Body of pancreas (tissue), 4 donors: ENCODE measurements around the gene AOC2. TPM values are rescaled to one million over a fixed set of nuclear protein-coding genes. Genes with fewer than 3 reads are reported as not detected.

Source experiments
- ATAC-seq: fragments of 150-250 bp; one replicate; pipeline ENCODE4 v1.9.1; 2016
- DNase-seq, 4 donors: peaks; one replicate each; pipeline ENCODE4 v3.0.0-alpha.2; 2019
- H3K27ac ChIP-seq, 4 donors: fragments of 200-600 bp; sonication (generic); 1 replicate in 3 of 4; 2 replicates in 1 of 4; pipeline versions ENCODE4 v1.5.1 to v1.6.1; 2016 to 2019; ENCODE audit warnings: mild to moderate bottlenecking in 1 of 4, mixed read lengths in 1 of 4, moderate library complexity in 1 of 4
- H3K27me3 ChIP-seq, 2 donors: fragments of 200-600 bp; sonication (generic); one replicate each; pipeline ENCODE4 v1.6.0; 2016; ENCODE audit warnings: mild to moderate bottlenecking in 1 of 2
- H3K36me3 ChIP-seq, 2 donors: fragments of 200-600 bp; sonication (generic); replicated peaks in 1 of 2; 2 replicates each; pipeline ENCODE4 v1.5.1; 2016; ENCODE audit warnings: low read depth in 2 of 2; ENCODE audit not compliant: insufficient read depth in 1 of 2
- H3K4me1 ChIP-seq: fragments of 200-600 bp; sonication (generic); one replicate; pipeline ENCODE4 v1.6.0; 2016
- H3K4me3 ChIP-seq, 2 donors: fragments of 200-600 bp; sonication (generic); 1 replicate in 1 of 2; 2 replicates in 1 of 2; pipeline ENCODE4 v1.5.1; 2016 to 2019
- H3K9me3 ChIP-seq, 3 donors: fragments of 200-600 bp; sonication (generic); 1 replicate in 2 of 3; 2 replicates in 1 of 3; pipeline ENCODE4 v1.5.1; 2016
- CTCF ChIP-seq, 7 experiments: fragments of 450-650 bp in 4 of 7; fragments of 200-600 bp in 3 of 7; sonication (generic) in 3 of 7; IDR thresholded peaks; one replicate each; pipeline ENCODE4 v1.5.1; 2016 to 2019; ENCODE audit warnings: antibody characterized with exemption in 7 of 7
- POLR2A ChIP-seq, 3 donors: fragments of 450-650 bp; IDR thresholded peaks; one replicate each; pipeline ENCODE4 v1.6.1; 2016; ENCODE audit warnings: antibody characterized with exemption in 3 of 3, mild to moderate bottlenecking in 2 of 3
- WGBS, 2 donors: methylation state at CpG; one replicate each; pipeline ENCODE4 v1.1.5; 2017; 5-methylcytosine and 5-hydroxymethylcytosine counted together
- intact Hi-C: fragments of 100-400 bp; cut with DNase I; formaldehyde crosslinking; loops from one replicate; pipeline ENCODE4 v1.15.1; 2023
- total RNA-seq, 2 donors: library from RNA; depleted of rRNA; stranded (reverse); fragments of >200 nt; gene quantifications; one replicate each; pipeline ENCODE4 v1.1.0, GENCODE V29; 2016

AOC2 gene
- total RNA-seq, 2 donors from 2014 or later = 1.0 to 3.0 TPM

- Histone ChIP-seq H3K36me3 (no peaks in the 10 kb centered on the region), H3K4me3 (no peak overlapping the region), H3K27ac (peak overlapping the region; percentile 72 to 92 (median 92)), H3K27me3 (no peaks in the 10 kb centered on the region), H3K4me1 (peaks cover 40% of the 10 kb centered on the region), H3K9me3 (no peaks in the 10 kb centered on the region)
- ATAC-seq = peak; percentile 91
- peak; percentile 52 to 79 (median 70) for DNase-seq
- TF ChIP-seq CTCF (IDR thresholded peaks at IDR 0.05) = no peak
- TF ChIP-seq POLR2A (IDR thresholded peaks at IDR 0.05) = peak in 2 of 3 donors; percentile 36 to 37
- 10 to 16% methylated on average over 1 of the region's 1 CpG for WGBS, 2 donors
- intact Hi-C loops = no loop called here
Observed at GRCh38 chr17:42804918-42805367, 39.4 kb upstream of the AOC2 start.

DNA sequence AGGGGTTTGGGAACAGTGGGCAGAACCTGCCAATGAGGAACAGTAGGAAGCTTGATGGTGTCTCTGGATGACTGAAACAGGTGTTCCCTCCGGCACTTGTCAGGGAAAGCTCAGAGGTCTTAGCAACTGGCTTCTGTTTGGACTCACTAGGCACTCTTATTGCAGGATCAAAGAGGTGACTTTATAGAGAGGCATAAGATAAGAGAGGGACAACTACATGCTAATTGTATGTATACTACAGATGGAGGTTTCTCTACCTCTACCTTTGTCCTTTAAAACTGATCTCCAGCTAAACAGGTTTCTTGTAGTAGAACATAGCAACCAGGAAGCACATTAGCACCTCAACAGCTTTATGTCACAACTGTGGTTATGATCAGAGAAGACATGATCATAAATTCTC lies 38.1 kb upstream of the AOC2 start:
- intact Hi-C loops = no loop called here
- Histone ChIP-seq H3K9me3 (no peaks in the 10 kb centered on the region), H3K27me3 (no peaks in the 10 kb centered on the region), H3K27ac (peak overlapping the region in 3 of 4 donors; percentile 92), H3K36me3 (peaks cover 0 to 7% of the 10 kb centered on the region in 2 donors), H3K4me3 (no peak overlapping the region), H3K4me1 (peaks cover 40% of the 10 kb centered on the region)
- TF ChIP-seq CTCF (IDR thresholded peaks at IDR 0.05) (no peak), POLR2A (IDR thresholded peaks at IDR 0.05) (no peak)
- WGBS, 2 donors = 47 to 68% methylated on average over 1 of the region's 1 CpG
- ATAC-seq = no peak
- DNase-seq = no peak

- DNase-seq = peak in 3 of 4 donors; percentile 45 to 58 (median 47)
- Histone ChIP-seq H3K27me3 (no peaks in the 10 kb centered on the region), H3K4me1 (peaks cover 24% of the 10 kb centered on the region), H3K27ac (peak overlapping the region in 2 of 4 donors; percentile 48 to 59), H3K4me3 (no peak overlapping the region), H3K36me3 (peaks cover 5 to 18% of the 10 kb centered on the region in 2 donors), H3K9me3 (no peaks in the 10 kb centered on the region)
- TF ChIP-seq POLR2A (IDR thresholded peaks at IDR 0.05) (no peak), CTCF (IDR thresholded peaks at IDR 0.05) (no peak)
- ATAC-seq = no peak
- 5 to 11% methylated on average over 3 of the region's 3 CpGs for WGBS, 2 donors
- intact Hi-C loops = no loop called here
Observed at GRCh38 chr17:42809250-42809649, 35.1 kb upstream of the AOC2 start.

DNA sequence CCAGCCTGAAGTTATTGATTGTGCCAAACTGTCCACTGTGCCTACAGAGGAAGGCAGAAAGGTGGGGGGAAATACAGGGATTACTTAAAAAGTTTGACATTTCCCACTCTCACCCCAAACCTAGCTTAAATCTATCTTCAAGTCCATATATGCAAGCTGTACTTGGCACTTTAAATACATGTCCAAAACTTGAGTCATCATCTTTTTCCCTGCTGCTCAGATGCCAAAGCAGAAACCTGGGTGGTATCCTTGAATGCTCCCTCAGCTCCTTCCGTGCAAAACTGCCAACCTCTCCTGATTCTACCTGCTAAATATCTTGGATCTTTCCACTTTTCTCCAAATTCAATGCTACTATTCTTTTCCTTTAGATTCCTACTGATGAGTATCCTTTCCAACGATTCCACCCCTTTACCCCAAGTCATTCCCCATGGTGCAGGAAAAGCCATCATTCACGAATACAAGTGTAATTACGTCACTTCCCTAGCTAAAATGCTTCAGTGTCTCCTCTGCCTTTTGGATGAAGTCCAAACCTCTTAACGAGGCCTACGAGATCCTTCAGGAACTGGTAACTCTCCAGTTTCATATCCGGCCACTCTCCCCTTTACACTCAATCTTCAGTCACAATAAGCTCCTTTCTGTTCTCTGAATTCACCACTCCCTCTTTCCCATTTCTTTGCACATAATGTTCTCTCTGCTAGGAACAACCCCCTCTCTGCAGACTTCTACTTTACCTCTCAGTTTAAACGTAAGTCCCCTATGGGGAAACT lies 29.6 kb upstream of the AOC2 start:
- intact Hi-C loops = no loop called here
- ATAC-seq (no peak), DNase-seq (no peak)
- Histone ChIP-seq H3K4me1 (no peaks in the 10 kb centered on the region), H3K9me3 (no peaks in the 10 kb centered on the region), H3K27ac (no peak overlapping the region), H3K36me3 (peaks cover 28 to 50% of the 10 kb centered on the region in 2 donors), H3K27me3 (no peaks in the 10 kb centered on the region), H3K4me3 (no peak overlapping the region)
- TF ChIP-seq CTCF (IDR thresholded peaks at IDR 0.05) (no peak), POLR2A (IDR thresholded peaks at IDR 0.05) (no peak)
- 64 to 82% methylated on average over 8 of the region's 8 CpGs for WGBS, 2 donors

DNA sequence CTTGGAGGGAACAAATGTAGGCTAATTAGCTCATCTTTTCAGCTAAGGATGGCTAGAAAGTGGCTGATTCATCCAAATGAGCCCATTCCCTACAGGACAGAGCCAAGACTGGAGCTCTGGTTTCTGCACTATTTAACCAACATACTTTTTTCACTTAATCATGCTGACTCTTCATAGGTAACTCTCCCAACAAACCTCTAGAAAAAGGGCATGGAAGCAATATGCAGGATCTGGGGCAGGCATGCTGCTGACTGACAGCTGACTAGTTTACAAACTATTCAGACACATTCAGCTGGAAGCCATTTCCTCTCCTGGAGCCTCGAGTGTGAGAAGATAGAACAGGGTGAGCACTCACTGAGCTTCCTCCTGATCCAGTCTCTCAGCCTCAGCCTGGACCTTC lies 26.5 kb upstream of the AOC2 start:
- 46 to 68% methylated on average over 1 of the region's 1 CpG for WGBS, 2 donors
- TF ChIP-seq CTCF (IDR thresholded peaks at IDR 0.05) = no peak
- no peak for TF ChIP-seq POLR2A (IDR thresholded peaks at IDR 0.05)
- Histone ChIP-seq H3K27me3 (no peaks in the 10 kb centered on the region), H3K4me1 (peaks cover 12% of the 10 kb centered on the region), H3K27ac (no peak overlapping the region), H3K9me3 (no peaks in the 10 kb centered on the region), H3K4me3 (no peak overlapping the region), H3K36me3 (peaks cover 28 to 51% of the 10 kb centered on the region in 2 donors)
- intact Hi-C loops = no loop called here
- DNase-seq (no peak), ATAC-seq (no peak)
